Panc1 (cell line): ENCODE results near the gene NNT.

Experiments used
- POLR2AphosphoS5 ChIP-seq: IDR thresholded peaks from 2 replicates; pipeline ENCODE4 v1.6.1; 2012; ENCODE audit warnings: mild to moderate bottlenecking, low read depth, low read length, moderate library complexity
- SIN3A ChIP-seq: IDR thresholded peaks from 2 replicates; pipeline ENCODE4 v1.6.1; 2012; ENCODE audit warnings: low read depth, mild to moderate bottlenecking, low read length, moderate library complexity, borderline replicate concordance; ENCODE audit not compliant: insufficient read depth
- TF ChIP-seq, protein P1 (sequence below): fragments of 450-650 bp; IDR thresholded peaks from 2 replicates; pipeline ENCODE4 v1.5.1; 2017; ENCODE audit warnings: mild to moderate bottlenecking
- TF ChIP-seq, protein P2 (sequence below), 2 experiments: IDR thresholded peaks; 2 replicates each; pipeline ENCODE4 v1.6.1; 2011 to 2012; ENCODE audit warnings: low read depth in 2 of 2, control low read depth in 1 of 2, low read length in 1 of 2, mild to moderate bottlenecking in 1 of 2, moderate library complexity in 1 of 2; ENCODE audit not compliant: insufficient read depth in 1 of 2

DNA sequence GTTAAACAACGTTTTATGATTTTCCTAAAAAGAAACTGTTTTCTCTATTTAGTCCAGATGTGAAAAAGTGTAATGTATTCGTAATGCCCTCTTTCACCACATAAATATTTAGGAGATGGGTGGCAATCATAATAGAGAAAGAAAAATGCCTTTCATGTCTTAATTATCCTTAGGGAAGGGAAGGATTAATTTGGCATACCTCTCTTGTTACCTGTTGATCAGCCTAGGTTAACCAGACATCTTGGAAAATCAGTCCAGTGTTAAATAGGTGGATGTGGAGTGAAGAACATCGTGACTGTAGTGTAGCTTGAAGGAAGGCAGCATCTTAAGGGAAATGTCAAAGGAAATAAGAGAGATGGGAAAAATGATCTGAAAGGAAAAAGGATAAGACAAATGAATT, 76.2 kb downstream of the NNT start:
- TF ChIP-seq, protein P1, sequence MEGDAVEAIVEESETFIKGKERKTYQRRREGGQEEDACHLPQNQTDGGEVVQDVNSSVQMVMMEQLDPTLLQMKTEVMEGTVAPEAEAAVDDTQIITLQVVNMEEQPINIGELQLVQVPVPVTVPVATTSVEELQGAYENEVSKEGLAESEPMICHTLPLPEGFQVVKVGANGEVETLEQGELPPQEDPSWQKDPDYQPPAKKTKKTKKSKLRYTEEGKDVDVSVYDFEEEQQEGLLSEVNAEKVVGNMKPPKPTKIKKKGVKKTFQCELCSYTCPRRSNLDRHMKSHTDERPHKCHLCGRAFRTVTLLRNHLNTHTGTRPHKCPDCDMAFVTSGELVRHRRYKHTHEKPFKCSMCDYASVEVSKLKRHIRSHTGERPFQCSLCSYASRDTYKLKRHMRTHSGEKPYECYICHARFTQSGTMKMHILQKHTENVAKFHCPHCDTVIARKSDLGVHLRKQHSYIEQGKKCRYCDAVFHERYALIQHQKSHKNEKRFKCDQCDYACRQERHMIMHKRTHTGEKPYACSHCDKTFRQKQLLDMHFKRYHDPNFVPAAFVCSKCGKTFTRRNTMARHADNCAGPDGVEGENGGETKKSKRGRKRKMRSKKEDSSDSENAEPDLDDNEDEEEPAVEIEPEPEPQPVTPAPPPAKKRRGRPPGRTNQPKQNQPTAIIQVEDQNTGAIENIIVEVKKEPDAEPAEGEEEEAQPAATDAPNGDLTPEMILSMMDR, result no peak
- no peak for TF ChIP-seq SIN3A
- TF ChIP-seq POLR2AphosphoS5, result no peak
- TF ChIP-seq, protein P2, sequence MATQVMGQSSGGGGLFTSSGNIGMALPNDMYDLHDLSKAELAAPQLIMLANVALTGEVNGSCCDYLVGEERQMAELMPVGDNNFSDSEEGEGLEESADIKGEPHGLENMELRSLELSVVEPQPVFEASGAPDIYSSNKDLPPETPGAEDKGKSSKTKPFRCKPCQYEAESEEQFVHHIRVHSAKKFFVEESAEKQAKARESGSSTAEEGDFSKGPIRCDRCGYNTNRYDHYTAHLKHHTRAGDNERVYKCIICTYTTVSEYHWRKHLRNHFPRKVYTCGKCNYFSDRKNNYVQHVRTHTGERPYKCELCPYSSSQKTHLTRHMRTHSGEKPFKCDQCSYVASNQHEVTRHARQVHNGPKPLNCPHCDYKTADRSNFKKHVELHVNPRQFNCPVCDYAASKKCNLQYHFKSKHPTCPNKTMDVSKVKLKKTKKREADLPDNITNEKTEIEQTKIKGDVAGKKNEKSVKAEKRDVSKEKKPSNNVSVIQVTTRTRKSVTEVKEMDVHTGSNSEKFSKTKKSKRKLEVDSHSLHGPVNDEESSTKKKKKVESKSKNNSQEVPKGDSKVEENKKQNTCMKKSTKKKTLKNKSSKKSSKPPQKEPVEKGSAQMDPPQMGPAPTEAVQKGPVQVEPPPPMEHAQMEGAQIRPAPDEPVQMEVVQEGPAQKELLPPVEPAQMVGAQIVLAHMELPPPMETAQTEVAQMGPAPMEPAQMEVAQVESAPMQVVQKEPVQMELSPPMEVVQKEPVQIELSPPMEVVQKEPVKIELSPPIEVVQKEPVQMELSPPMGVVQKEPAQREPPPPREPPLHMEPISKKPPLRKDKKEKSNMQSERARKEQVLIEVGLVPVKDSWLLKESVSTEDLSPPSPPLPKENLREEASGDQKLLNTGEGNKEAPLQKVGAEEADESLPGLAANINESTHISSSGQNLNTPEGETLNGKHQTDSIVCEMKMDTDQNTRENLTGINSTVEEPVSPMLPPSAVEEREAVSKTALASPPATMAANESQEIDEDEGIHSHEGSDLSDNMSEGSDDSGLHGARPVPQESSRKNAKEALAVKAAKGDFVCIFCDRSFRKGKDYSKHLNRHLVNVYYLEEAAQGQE (IDR thresholded peaks at IDR 0.05; ENCODE audit: insufficient read depth in 1 of 2, low read depth in 2 of 2, low read length in 1 of 2), result no peak
